Measurements from ENCODE around the gene MRPL17. TPM values are rescaled to one million over a fixed set of nuclear protein-coding genes. Genes with fewer than 3 reads are reported as not detected.
A peak's percentile ranks its signal among the peaks of the same experiment; 100 is the strongest.
"Not testable (repeated sequence)": the region's sequence is repeated elsewhere in the genome, so short reads cannot be mapped to it uniquely, and the experiment has no call there.

Gene MRPL17
- total RNA-seq, 1 experiment from 2014 or later, result 44.2 TPM

DNA sequence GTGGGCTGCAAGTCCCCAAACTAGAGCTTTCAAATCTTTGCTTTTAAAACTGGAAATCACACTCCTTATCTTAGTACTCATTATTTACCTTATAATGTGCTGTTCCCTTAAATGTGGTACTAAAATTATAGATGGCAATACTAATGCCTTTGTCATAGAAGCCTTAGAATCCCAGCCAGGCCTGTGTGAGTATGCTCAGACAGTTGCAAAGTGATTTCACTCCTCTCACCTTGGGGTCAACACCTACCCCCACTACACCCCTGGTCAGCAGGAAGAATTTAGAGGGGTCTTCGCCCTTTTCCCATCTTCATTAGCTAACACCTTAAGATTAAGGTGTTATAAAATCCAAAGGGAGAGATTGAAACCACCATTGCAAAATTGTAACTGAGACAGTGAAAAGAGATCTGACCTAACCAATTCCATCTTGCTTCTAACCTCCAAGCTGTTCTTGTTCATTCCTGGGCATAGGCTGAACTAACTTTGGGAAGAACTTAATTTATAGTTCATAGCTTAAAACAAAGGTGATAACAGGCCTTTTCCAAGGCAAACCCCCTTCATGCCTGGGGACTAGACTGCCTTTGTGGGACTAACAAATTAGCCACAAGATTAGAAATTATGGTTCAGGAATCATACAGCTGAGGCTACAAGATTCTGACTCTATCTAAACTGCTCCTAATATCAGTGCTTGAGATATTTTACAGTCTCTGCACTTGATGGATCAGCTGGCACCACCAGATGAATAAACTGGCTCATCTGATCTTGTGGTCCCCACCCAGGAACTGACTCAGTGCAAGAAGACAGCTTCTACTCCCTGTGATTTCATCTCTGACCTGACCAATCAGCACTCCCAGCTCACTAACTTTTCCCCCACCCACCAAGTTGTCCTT is 10.4 kb upstream of the MRPL17 start:
- peak; percentile 13 to 33 for DNase-seq
- Histone ChIP-seq H3K4me1 (no peaks in the 10 kb centered on the region), H3K27ac (no peak overlapping the region), H3K27me3 (no peaks in the 10 kb centered on the region), H3K4me3 (no peak overlapping the region), H3K36me3 (no peaks in the 10 kb centered on the region), H3K9me3 (replicated peaks) (no peaks in the 10 kb centered on the region)

DNA sequence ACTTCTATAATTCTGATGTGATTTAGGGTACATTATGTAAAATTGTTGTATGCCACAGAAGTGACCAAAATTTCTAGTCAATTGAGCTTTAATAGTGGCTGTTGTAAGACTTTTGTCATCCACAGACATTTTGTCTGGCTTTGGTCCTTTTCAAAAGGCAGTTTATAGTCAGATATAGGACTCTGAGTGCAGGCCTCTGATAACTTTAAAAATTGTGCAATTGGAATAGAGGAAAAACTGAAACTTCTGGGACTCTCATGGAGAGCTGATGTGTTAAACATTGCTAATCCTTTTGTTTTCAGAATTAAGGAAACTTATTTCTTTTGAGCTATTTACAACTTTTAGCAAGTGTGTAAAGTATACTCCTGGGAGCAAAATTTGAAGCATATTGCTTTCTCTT is 9.0 kb upstream of the MRPL17 start:
- Histone ChIP-seq H3K27ac (no peak overlapping the region), H3K9me3 (replicated peaks) (no peaks in the 10 kb centered on the region), H3K36me3 (no peaks in the 10 kb centered on the region), H3K27me3 (no peaks in the 10 kb centered on the region), H3K4me1 (no peaks in the 10 kb centered on the region), H3K4me3 (no peak overlapping the region)
- no peak for DNase-seq

DNA sequence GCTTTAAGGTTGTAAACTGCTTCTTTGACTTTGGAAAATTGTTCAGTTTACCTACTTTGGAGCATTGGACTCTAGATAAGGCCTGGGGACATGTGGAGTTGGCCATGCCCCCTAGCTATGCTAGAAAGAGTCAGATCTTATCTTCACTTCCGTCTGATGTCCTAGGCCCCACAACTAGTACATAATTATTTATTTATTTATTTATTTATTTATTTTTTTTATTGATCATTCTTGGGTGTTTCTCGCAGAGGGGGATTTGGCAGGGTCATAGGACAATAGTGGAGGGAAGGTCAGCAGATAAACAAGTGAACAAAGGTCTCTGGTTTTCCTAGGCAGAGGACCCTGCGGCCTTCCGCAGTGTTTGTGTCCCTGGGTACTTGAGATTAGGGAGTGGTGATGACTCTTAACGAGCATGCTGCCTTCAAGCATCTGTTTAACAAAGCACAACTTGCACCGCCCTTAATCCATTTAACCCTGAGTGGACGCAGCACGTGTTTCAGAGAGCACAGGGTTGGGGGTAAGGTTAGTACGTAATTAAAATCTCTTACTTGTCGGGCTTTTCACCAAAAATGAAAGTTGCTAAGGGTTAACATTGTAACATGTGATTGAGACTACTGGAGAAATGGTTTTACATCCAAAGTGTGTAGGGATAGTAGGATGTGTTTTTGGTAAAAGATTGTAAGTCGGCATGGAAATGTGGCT is 7.4 kb upstream of the MRPL17 start:
- not testable (repeated sequence) for H3K36me3 ChIP-seq; H3K4me1 ChIP-seq; DNase-seq; H3K4me3 ChIP-seq; H3K9me3 ChIP-seq (replicated peaks); H3K27me3 ChIP-seq; H3K27ac ChIP-seq

GRCh38 chr11:6687876-6688275 is 4.7 kb upstream of the MRPL17 start:
- H3K4me3 ChIP-seq, result no peak overlapping the region
- no peaks in the 10 kb centered on the region for H3K27me3 ChIP-seq
- H3K9me3 ChIP-seq (replicated peaks), result no peaks in the 10 kb centered on the region
- H3K27ac ChIP-seq, result no peak overlapping the region
- peaks cover 3% of the 10 kb centered on the region; the same call in 1 of the 2 replicates for H3K4me1 ChIP-seq
- DNase-seq, result no peak
- no peaks in the 10 kb centered on the region for H3K36me3 ChIP-seq

DNA sequence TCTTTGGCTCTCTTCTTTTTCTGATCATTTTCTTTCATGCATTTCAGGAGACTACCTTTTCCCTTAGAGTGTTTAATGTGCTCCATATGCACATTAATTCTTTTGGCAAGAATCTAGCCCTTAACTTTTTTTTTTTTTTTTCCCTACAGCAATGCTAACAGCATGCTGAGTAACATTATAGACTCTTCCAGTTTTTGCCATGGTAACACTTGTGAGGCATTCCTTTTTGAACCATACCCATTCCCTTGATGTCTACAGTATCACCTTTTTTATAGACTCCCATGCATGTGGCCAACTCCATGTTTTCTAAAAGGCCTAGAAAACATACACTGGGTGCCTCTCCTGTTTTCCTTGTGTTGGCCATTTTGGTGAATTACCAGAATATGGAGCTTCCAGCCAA is 2.9 kb upstream of the MRPL17 start:
- no peak overlapping the region for H3K27ac ChIP-seq
- H3K4me1 ChIP-seq, result peaks cover 3% of the 10 kb centered on the region; the same call in 1 of the 2 replicates
- no peak overlapping the region for H3K4me3 ChIP-seq
- H3K27me3 ChIP-seq, result no peaks in the 10 kb centered on the region
- H3K36me3 ChIP-seq, result peaks cover 9% of the 10 kb centered on the region
- no peak for DNase-seq
- H3K9me3 ChIP-seq (replicated peaks), result no peaks in the 10 kb centered on the region

- H3K9me3 ChIP-seq (replicated peaks); H3K27ac ChIP-seq; H3K27me3 ChIP-seq; DNase-seq; H3K4me1 ChIP-seq: not testable (repeated sequence)
- H3K36me3 ChIP-seq, result peaks cover 17% of the 10 kb centered on the region
- H3K4me3 ChIP-seq, result peak overlapping the region; percentile 82
Observed at GRCh38 chr11:6684068-6684467, 928 bp upstream of the MRPL17 start.

GRCh38 chr11:6682591-6682935 is 577 bp downstream of the MRPL17 start:
- Histone ChIP-seq H3K27me3 (no peaks in the 10 kb centered on the region), H3K4me3 (peak overlapping the region; percentile 82), H3K36me3 (peaks cover 17% of the 10 kb centered on the region), H3K9me3 (replicated peaks) (no peaks in the 10 kb centered on the region), H3K4me1 (peaks cover 3% of the 10 kb centered on the region; the same call in 1 of the 2 replicates), H3K27ac (peak overlapping the region; percentile 61)
- DNase-seq, result peak in 1 of 2 experiments; percentile 5

GRCh38 chr11:6681949-6682348 is 1.2 kb downstream of the MRPL17 start:
- no peaks in the 10 kb centered on the region for H3K9me3 ChIP-seq (replicated peaks)
- peak overlapping the region; percentile 82 for H3K4me3 ChIP-seq
- DNase-seq, result peak; percentile 47 to 62
- H3K36me3 ChIP-seq, result peaks cover 17% of the 10 kb centered on the region
- H3K27ac ChIP-seq, result no peak overlapping the region
- peaks cover 3% of the 10 kb centered on the region; the same call in 1 of the 2 replicates for H3K4me1 ChIP-seq
- H3K27me3 ChIP-seq, result no peaks in the 10 kb centered on the region

DNA sequence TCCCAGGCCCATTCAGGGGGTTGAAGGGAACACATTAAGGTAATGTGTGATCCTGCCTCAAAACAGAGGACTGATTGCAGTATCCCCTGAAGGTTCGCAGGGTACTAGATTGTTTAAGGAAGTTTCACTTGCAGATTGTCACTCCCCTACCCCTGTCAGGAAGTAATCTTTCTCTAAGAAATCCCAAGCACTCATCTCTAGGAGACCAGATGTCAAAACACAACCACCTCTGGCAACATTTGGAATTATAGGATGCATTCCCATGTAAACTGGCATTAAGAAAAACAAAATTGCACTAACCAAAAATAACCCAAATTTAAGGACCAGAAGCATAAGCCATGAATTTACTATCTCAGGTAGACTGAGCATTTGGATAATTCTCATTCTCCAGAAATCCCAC is 1.6 kb downstream of the MRPL17 start:
- no peaks in the 10 kb centered on the region for H3K27me3 ChIP-seq
- peaks cover 17% of the 10 kb centered on the region for H3K36me3 ChIP-seq
- H3K9me3 ChIP-seq (replicated peaks), result no peaks in the 10 kb centered on the region
- peak overlapping the region; percentile 82 for H3K4me3 ChIP-seq
- no peak for DNase-seq
- no peak overlapping the region for H3K27ac ChIP-seq
- H3K4me1 ChIP-seq, result peaks cover 3% of the 10 kb centered on the region; the same call in 1 of the 2 replicates

GRCh38 chr11:6677018-6677417 is 6.1 kb downstream of the MRPL17 start:
- no peak overlapping the region for H3K4me3 ChIP-seq
- peaks cover 17% of the 10 kb centered on the region for H3K36me3 ChIP-seq
- DNase-seq, result no peak
- H3K4me1 ChIP-seq, result no peaks in the 10 kb centered on the region
- H3K27me3 ChIP-seq, result no peaks in the 10 kb centered on the region
- no peak overlapping the region for H3K27ac ChIP-seq
- no peaks in the 10 kb centered on the region for H3K9me3 ChIP-seq (replicated peaks)

- Histone ChIP-seq H3K4me3 (no peak overlapping the region), H3K27me3 (no peaks in the 10 kb centered on the region), H3K36me3 (no peaks in the 10 kb centered on the region), H3K27ac (no peak overlapping the region), H3K9me3 (replicated peaks) (no peaks in the 10 kb centered on the region), H3K4me1 (no peaks in the 10 kb centered on the region)
- no peak for DNase-seq
Observed at GRCh38 chr11:6674862-6675261, 8.3 kb downstream of the MRPL17 start.

DNA sequence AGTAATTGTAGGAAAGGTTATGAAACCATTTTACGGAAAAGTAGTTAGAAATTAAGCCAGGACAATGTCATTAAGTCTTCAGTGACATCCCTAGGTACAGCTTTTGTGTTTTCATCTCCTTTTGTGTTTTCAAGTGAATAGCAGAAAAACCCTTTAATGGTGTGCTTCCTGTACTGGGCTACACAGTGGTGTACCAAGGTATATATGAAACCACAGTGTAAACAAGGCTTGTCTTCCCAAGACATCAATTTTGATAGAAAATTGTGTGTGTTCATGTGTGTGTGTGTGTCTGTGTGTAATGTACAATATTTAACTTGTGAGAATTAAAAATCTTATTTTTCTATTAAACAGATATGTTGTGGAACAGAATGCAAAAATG is 8.9 kb downstream of the MRPL17 start:
- H3K4me3 ChIP-seq, result no peak overlapping the region
- no peak overlapping the region for H3K27ac ChIP-seq
- no peaks in the 10 kb centered on the region for H3K4me1 ChIP-seq
- no peaks in the 10 kb centered on the region for H3K27me3 ChIP-seq
- no peaks in the 10 kb centered on the region for H3K36me3 ChIP-seq
- H3K9me3 ChIP-seq (replicated peaks), result no peaks in the 10 kb centered on the region
- no peak for DNase-seq

GRCh38 chr11:6673523-6674218 is 9.5 kb downstream of the MRPL17 start:
- Histone ChIP-seq H3K27me3 (no peaks in the 10 kb centered on the region), H3K27ac (no peak overlapping the region), H3K36me3 (no peaks in the 10 kb centered on the region), H3K9me3 (replicated peaks) (no peaks in the 10 kb centered on the region), H3K4me1 (no peaks in the 10 kb centered on the region), H3K4me3 (no peak overlapping the region)
- DNase-seq, result no peak

DNA sequence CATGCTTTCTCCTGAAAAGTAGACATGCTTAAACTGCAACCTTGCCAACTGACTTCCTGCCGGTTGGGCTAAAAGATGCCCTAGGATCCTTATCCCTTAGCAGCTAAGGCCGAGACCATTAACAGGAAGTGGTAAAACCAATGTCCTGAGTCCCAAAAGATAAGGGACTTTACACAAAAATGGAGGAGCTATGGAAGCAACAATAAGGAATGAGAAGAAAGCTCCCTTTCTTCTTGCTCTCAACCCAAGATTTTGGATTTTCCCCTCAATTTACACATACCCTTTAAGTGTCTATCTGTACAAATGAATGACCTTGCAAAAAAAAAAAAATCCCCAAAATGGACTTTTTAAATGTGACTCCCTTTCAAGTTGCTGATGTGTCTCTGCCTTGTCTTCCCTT is 11.1 kb downstream of the MRPL17 start:
- no peaks in the 10 kb centered on the region for H3K4me1 ChIP-seq
- no peaks in the 10 kb centered on the region for H3K27me3 ChIP-seq
- H3K27ac ChIP-seq, result no peak overlapping the region
- no peak overlapping the region for H3K4me3 ChIP-seq
- no peaks in the 10 kb centered on the region for H3K9me3 ChIP-seq (replicated peaks)
- no peak for DNase-seq
- no peaks in the 10 kb centered on the region for H3K36me3 ChIP-seq

- no peaks in the 10 kb centered on the region for H3K4me1 ChIP-seq
- H3K9me3 ChIP-seq (replicated peaks), result no peaks in the 10 kb centered on the region
- H3K4me3 ChIP-seq, result no peak overlapping the region
- DNase-seq, result no peak
- no peaks in the 10 kb centered on the region for H3K36me3 ChIP-seq
- H3K27me3 ChIP-seq, result no peaks in the 10 kb centered on the region
- H3K27ac ChIP-seq, result no peak overlapping the region
Observed at GRCh38 chr11:6670202-6670830, 12.8 kb downstream of the MRPL17 start.
